Neural cell (in vitro differentiated cells): ENCODE measurements around the gene GTSE1. TPM values are rescaled to one million over a fixed set of nuclear protein-coding genes. Genes with fewer than 3 reads are reported as not detected.

Experiments
- H2AFZ ChIP-seq: fragments of 200-600, 300-800 bp; sonication (generic), shearing (Covaris generic); 2 replicates; pipeline ENCODE4 v1.6.0; 2014; ENCODE audit warnings: low read depth, mild to moderate bottlenecking, antibody characterized with exemption, low read length, moderate library complexity
- H3F3A ChIP-seq: fragments of 200-600 bp; shearing (Covaris generic); 2 replicates; pipeline ENCODE4 v1.6.1; 2016; ENCODE audit warnings: mild to moderate bottlenecking, moderate library complexity, mixed read lengths, antibody characterized with exemption, low read length; ENCODE audit not compliant: insufficient read depth, poor library complexity, severe bottlenecking
- H3K27ac ChIP-seq: fragments of 200-600, 300-800 bp; sonication (generic), shearing (Covaris generic); 2 replicates; pipeline ENCODE4 v1.5.1; 2014; ENCODE audit warnings: mild to moderate bottlenecking, low read length, moderate library complexity
- H3K27me3 ChIP-seq: fragments of 300-800, 200-600 bp; sonication (generic), shearing (Covaris generic); 2 replicates; pipeline ENCODE4 v1.6.0; 2014; ENCODE audit warnings: mild to moderate bottlenecking, low read depth, low read length, moderate library complexity; ENCODE audit not compliant: insufficient read depth
- H3K36me3 ChIP-seq: fragments of 300-800, 200-600 bp; sonication (generic), shearing (Covaris generic); 2 replicates; pipeline ENCODE4 v1.5.1; 2014; ENCODE audit warnings: mild to moderate bottlenecking, antibody characterized with exemption, low read length, moderate library complexity; ENCODE audit not compliant: insufficient read depth
- H3K4me2 ChIP-seq: fragments of 300-800, 200-600 bp; sonication (generic), shearing (Covaris generic); 2 replicates; pipeline ENCODE4 v1.6.0; 2014; ENCODE audit warnings: mild to moderate bottlenecking, low read length
- H3K4me3 ChIP-seq: fragments of 300-800, 200-600 bp; sonication (generic), shearing (Covaris generic); 2 replicates; pipeline ENCODE4 v1.5.1; 2014; ENCODE audit warnings: mild to moderate bottlenecking, low read length, moderate library complexity
- H3K79me2 ChIP-seq: fragments of 200-600 bp; shearing (Covaris generic); replicated peaks from 2 replicates; pipeline ENCODE4 v1.6.0; 2014; ENCODE audit warnings: mild to moderate bottlenecking, low read length, moderate library complexity; ENCODE audit not compliant: insufficient read depth
- H3K9ac ChIP-seq: fragments of 300-800, 200-600 bp; sonication (generic), shearing (Covaris generic); 2 replicates; pipeline ENCODE4 v1.6.1; 2016; ENCODE audit warnings: mild to moderate bottlenecking, low read length, mixed read lengths
- H3K9me2 ChIP-seq: fragments of 200-600 bp; shearing (Covaris generic); 2 replicates; pipeline ENCODE4 v1.6.1; 2016; ENCODE audit warnings: mild to moderate bottlenecking, low read length, mixed read lengths; ENCODE audit not compliant: insufficient read depth
- H3K9me3 ChIP-seq: fragments of 200-600, 300-800 bp; sonication (generic), shearing (Covaris generic); 2 replicates; pipeline ENCODE4 v1.6.1; 2016; ENCODE audit warnings: mild to moderate bottlenecking, mixed run types, low read length, moderate library complexity, mixed read lengths
- H4K20me1 ChIP-seq: fragments of 200-600 bp; shearing (Covaris generic); 2 replicates; pipeline ENCODE4 v1.6.1; 2016; ENCODE audit warnings: mild to moderate bottlenecking, mixed run types; ENCODE audit not compliant: insufficient read depth
- EP300 ChIP-seq: fragments of 450-650 bp; conservative IDR thresholded peaks from 2 replicates; pipeline ENCODE4 v1.6.1; 2014; ENCODE audit warnings: antibody characterized with exemption, mild to moderate bottlenecking, moderate library complexity; ENCODE audit not compliant: poor library complexity, severe bottlenecking
- EZH2 ChIP-seq: fragments of 200-600, 300-800 bp; shearing (Covaris generic), sonication (generic); IDR thresholded peaks from 2 replicates; pipeline ENCODE4 v1.6.1; 2014; ENCODE audit warnings: antibody characterized with exemption, low read length, borderline replicate concordance, mild to moderate bottlenecking; ENCODE audit not compliant: insufficient read depth, poor library complexity, severe bottlenecking
- MXI1 ChIP-seq: fragments of 450-650 bp; conservative IDR thresholded peaks from 2 replicates; pipeline ENCODE4 v1.6.1; 2014; ENCODE audit warnings: antibody characterized with exemption, mild to moderate bottlenecking; ENCODE audit not compliant: poor library complexity, severe bottlenecking
- POLR2AphosphoS5 ChIP-seq: IDR thresholded peaks from 2 replicates; pipeline ENCODE4 v1.6.1; 2012
- RAD21 ChIP-seq: fragments of 450-650 bp; conservative IDR thresholded peaks from 2 replicates; pipeline ENCODE4 v1.6.1; 2014; ENCODE audit warnings: antibody characterized with exemption, mild to moderate bottlenecking, moderate library complexity
- SMC3 ChIP-seq: fragments of 450-650 bp; conservative IDR thresholded peaks from 2 replicates; pipeline ENCODE4 v1.6.1; 2014; ENCODE audit warnings: antibody characterized with exemption, mild to moderate bottlenecking, moderate library complexity; ENCODE audit not compliant: poor library complexity
- TAF1 ChIP-seq: IDR thresholded peaks from 2 replicates; pipeline ENCODE4 v1.6.1; 2012; ENCODE audit warnings: low read depth
- polyA plus RNA-seq: library from polyadenylated mRNA; depleted of rRNA; stranded (reverse); fragments of >200 nt; gene quantifications from 2 replicates; pipeline ENCODE4 v1.2.3, GENCODE V29; 2014
- TF ChIP-seq, protein P1 (sequence below): IDR thresholded peaks from 2 replicates; pipeline ENCODE4 v1.6.1; 2012; ENCODE audit warnings: borderline replicate concordance
- TF ChIP-seq, protein P2 (sequence below): fragments of 450-650 bp; IDR thresholded peaks from 2 replicates; pipeline ENCODE4 v1.5.1; 2014; ENCODE audit warnings: antibody characterized with exemption, mild to moderate bottlenecking, moderate library complexity; ENCODE audit not compliant: poor library complexity, severe bottlenecking

GTSE1 gene
- polyA plus RNA-seq, 1 donor from 2014 or later: 0.28 TPM

DNA sequence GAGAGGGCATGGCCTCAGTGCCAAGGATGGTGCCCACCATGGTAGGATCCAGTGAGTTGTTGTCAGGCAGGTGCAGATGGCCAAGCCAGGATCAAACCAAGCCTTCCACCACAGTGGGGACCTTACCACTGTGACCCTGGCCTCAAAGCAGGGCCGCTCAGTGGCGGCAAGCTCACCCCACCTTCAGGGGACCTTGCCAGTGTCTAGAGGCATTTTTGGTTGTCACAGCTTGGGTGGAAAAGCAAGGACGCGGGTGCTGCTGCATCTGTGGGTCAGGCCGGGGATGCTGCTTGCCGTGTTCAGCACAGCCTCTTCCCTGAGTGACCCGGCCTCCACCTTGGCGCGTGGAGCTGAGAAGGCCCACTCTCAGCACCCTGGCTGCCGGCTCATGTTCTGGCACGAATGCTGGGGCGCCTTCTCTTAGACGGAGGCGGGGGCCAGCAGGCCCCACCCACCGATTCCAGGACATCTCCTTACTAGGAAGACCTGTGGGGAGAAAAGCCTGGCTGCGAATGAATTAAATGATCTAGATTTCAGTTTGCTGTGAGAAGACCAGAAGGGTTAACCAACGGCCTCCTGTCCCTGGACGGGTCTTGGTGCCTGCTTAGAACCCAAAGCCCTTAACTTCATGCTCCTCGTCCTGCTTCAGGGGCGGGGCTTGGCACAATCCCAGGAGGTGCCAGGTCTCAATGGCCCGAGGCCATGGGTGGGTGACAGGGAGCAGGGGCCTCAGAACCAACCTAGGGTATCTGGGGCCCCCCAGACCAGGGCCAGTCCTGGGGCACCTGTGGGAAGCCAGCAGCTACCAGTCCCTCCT is 57.7 kb downstream of the GTSE1 start:
- no peak for TF ChIP-seq SMC3
- TF ChIP-seq RAD21: no peak
- no peak for TF ChIP-seq EP300
- TF ChIP-seq, protein P1, sequence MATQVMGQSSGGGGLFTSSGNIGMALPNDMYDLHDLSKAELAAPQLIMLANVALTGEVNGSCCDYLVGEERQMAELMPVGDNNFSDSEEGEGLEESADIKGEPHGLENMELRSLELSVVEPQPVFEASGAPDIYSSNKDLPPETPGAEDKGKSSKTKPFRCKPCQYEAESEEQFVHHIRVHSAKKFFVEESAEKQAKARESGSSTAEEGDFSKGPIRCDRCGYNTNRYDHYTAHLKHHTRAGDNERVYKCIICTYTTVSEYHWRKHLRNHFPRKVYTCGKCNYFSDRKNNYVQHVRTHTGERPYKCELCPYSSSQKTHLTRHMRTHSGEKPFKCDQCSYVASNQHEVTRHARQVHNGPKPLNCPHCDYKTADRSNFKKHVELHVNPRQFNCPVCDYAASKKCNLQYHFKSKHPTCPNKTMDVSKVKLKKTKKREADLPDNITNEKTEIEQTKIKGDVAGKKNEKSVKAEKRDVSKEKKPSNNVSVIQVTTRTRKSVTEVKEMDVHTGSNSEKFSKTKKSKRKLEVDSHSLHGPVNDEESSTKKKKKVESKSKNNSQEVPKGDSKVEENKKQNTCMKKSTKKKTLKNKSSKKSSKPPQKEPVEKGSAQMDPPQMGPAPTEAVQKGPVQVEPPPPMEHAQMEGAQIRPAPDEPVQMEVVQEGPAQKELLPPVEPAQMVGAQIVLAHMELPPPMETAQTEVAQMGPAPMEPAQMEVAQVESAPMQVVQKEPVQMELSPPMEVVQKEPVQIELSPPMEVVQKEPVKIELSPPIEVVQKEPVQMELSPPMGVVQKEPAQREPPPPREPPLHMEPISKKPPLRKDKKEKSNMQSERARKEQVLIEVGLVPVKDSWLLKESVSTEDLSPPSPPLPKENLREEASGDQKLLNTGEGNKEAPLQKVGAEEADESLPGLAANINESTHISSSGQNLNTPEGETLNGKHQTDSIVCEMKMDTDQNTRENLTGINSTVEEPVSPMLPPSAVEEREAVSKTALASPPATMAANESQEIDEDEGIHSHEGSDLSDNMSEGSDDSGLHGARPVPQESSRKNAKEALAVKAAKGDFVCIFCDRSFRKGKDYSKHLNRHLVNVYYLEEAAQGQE: no peak
- TF ChIP-seq EZH2: no peak
- no peak for TF ChIP-seq POLR2AphosphoS5
- TF ChIP-seq, protein P2, sequence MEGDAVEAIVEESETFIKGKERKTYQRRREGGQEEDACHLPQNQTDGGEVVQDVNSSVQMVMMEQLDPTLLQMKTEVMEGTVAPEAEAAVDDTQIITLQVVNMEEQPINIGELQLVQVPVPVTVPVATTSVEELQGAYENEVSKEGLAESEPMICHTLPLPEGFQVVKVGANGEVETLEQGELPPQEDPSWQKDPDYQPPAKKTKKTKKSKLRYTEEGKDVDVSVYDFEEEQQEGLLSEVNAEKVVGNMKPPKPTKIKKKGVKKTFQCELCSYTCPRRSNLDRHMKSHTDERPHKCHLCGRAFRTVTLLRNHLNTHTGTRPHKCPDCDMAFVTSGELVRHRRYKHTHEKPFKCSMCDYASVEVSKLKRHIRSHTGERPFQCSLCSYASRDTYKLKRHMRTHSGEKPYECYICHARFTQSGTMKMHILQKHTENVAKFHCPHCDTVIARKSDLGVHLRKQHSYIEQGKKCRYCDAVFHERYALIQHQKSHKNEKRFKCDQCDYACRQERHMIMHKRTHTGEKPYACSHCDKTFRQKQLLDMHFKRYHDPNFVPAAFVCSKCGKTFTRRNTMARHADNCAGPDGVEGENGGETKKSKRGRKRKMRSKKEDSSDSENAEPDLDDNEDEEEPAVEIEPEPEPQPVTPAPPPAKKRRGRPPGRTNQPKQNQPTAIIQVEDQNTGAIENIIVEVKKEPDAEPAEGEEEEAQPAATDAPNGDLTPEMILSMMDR: no peak
- no peak for TF ChIP-seq TAF1
- no peak for TF ChIP-seq MXI1
- Histone ChIP-seq H2AFZ (no peak overlapping the region), H3K9me2 (no peaks in the 10 kb centered on the region), H3K79me2 (no peaks in the 10 kb centered on the region), H3K4me3 (no peak overlapping the region), H3K27ac (no peak overlapping the region), H3K36me3 (no peaks in the 10 kb centered on the region), H3F3A (no peaks in the 10 kb centered on the region), H3K4me2 (no peak overlapping the region), H3K9ac (no peak overlapping the region), H3K27me3 (no peaks in the 10 kb centered on the region), H4K20me1 (no peaks in the 10 kb centered on the region), H3K9me3 (no peaks in the 10 kb centered on the region)

DNA sequence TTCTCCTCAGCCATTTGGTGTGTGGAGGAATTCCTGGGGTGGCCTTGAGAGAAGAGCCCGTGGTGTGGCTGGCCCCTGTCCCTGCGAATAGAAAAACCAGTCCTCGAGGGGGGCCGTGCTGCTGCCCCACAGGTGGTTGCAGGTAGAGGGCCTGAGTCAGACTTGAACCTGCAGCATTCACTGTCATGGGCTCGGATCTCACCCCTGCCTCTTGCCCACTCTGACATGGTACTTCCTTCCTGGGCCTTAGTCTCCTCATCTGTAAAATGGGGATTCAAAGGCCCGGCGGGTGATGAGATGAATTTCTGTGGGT is 58.3 kb downstream of the GTSE1 start:
- Histone ChIP-seq H3K9me2 (no peaks in the 10 kb centered on the region), H3F3A (no peaks in the 10 kb centered on the region), H3K9me3 (no peaks in the 10 kb centered on the region), H3K4me2 (no peak overlapping the region), H3K27ac (no peak overlapping the region), H3K27me3 (no peaks in the 10 kb centered on the region), H3K4me3 (no peak overlapping the region), H4K20me1 (no peaks in the 10 kb centered on the region), H3K36me3 (no peaks in the 10 kb centered on the region), H3K79me2 (no peaks in the 10 kb centered on the region), H3K9ac (no peak overlapping the region), H2AFZ (no peak overlapping the region)
- TF ChIP-seq EP300 (no peak), RAD21 (no peak), POLR2AphosphoS5 (no peak)
